ENCODE data around the gene CHN1.

The CHN1 gene

DNA sequence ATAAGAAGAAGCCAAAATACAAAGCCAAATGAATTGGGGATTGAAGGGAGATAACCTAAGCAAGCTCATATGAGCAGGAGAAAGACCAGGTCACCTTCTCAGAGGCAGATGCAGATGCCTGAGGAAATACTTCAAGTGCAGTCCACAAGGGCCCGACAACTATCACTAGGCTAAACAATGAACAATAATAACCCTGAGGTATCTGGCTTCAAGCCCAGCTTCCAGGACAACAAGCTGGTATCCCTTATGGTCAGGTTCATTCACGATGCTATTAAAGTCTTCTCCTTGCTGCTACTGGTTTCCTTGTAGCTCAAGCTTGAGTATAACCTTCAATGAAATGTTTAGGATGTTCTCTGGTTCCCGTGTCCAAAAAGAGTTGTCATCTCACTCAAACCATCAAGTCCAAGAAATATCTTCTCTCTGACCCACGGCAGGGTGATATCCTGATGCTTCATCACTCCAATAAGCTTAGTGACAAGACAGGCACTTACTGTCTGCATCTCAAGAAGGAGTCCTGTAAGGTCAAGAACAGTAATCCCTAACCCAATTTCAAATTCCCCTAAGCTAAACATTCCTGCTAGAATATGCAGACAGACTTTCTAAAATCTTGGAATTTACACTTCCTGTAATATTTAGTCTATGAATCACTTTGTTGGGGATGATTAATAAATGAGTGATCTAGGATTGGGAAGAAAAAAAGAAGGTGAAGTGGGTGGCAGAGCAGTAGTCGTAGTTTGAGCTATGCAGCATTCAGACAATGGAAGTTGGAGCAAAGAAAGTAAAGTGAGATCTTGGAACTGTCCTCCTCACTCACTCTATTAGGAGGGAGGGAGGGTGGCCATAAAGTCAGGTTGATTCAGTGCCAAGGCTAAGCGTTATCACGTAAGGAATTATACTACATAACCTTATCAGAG, 33.1 kb downstream of the CHN1 start:
- Mint-ChIP-seq H3K9me3 (no peaks in the 10 kb centered on the region), H3K27me3 (peaks cover 11% of the 10 kb centered on the region), H3K4me1 (ENCODE audit: low read depth) (peaks cover 10% of the 10 kb centered on the region), H3K27ac (no peak overlapping the region), H3K36me3 (ENCODE audit: low read depth) (no peaks in the 10 kb centered on the region), H3K4me3 (no peak overlapping the region)
- DNase-seq = no peak

DNA sequence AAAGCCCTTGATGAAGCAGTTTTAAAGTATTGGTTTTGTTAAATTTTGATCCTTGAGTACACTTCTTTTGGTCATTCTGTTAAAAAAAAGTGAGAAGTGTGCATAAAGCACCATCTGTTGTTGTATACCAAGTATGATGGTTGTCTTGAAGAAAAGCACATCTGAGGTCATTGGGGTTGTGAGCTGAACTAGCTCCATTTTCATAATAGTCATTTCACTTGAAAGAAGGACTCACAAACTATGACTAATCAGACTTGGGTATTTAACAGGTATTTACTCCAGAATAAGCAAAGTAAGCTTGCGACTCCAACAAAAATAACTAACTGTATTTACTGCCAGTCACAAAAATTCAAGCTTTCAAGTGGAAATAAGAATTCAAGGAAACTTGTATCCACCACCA, 35.1 kb downstream of the CHN1 start:
- H3K27me3 Mint-ChIP-seq = peaks cover 11% of the 10 kb centered on the region
- no peak overlapping the region for H3K4me3 Mint-ChIP-seq
- no peak overlapping the region for H3K27ac Mint-ChIP-seq
- H3K4me1 Mint-ChIP-seq (ENCODE audit: low read depth) = peaks cover 16% of the 10 kb centered on the region
- DNase-seq = no peak
- no peaks in the 10 kb centered on the region for H3K9me3 Mint-ChIP-seq
- H3K36me3 Mint-ChIP-seq (ENCODE audit: low read depth) = no peaks in the 10 kb centered on the region

- H3K4me1 Mint-ChIP-seq (ENCODE audit: low read depth) = peaks cover 16% of the 10 kb centered on the region
- DNase-seq = no peak
- H3K9me3 Mint-ChIP-seq = no peaks in the 10 kb centered on the region
- H3K27ac Mint-ChIP-seq = no peak overlapping the region
- H3K36me3 Mint-ChIP-seq (ENCODE audit: low read depth) = no peaks in the 10 kb centered on the region
- H3K27me3 Mint-ChIP-seq = peaks cover 11% of the 10 kb centered on the region
- H3K4me3 Mint-ChIP-seq = no peak overlapping the region
Measured at GRCh38 chr2:174969091-174969734, 36.0 kb downstream of the CHN1 start.

DNA sequence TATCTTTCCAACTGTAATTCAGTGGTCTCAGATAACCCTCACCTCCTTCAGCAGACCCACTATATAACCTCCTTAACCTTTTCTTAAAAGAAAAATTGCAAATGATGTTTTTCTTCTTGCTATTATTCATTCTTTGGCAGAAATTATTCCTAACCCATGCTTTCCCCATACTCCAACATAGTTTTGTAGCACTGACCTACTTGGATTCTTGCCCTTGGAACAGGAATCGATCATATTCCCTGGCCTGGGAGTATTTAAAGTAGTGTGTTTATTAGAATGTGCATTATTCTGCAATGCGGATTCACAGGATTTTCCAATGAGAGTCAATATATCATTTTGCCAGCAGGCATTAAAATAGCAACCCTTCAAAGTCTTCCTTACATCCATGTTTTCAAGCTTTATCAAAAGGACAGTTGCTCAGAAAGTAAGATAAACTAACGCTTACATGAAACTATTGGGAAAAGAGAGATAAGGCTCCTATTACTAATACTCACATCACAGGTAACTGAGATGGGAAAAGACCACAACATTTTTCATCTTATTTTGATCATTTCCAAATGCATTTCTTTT, 37.4 kb downstream of the CHN1 start:
- peaks cover 16% of the 10 kb centered on the region for H3K4me1 Mint-ChIP-seq (ENCODE audit: low read depth)
- peaks cover 9% of the 10 kb centered on the region for H3K27me3 Mint-ChIP-seq
- H3K36me3 Mint-ChIP-seq (ENCODE audit: low read depth) = no peaks in the 10 kb centered on the region
- no peaks in the 10 kb centered on the region for H3K9me3 Mint-ChIP-seq
- DNase-seq = no peak
- H3K27ac Mint-ChIP-seq = no peak overlapping the region
- H3K4me3 Mint-ChIP-seq = no peak overlapping the region

DNA sequence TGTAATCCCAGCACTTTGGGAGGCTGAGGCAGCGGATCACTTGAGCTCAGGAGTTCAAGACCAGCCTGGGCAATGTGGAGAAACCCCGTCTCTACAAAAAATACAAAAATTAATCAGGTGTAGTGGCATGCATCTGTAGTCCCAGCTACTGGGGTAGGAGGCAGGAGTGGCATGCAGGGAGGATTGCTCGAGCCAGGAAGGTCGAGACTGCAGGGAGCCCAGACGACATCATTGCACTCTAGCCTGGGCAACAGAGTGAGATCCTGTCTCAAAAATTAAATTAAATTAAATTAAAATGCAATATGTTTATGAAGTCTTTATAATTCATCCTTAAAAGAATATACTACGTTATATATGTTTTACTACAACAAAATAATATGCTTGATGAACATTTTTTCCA, 38.1 kb downstream of the CHN1 start:
- H3K27ac Mint-ChIP-seq = no peak overlapping the region
- no peak for DNase-seq

GRCh38 chr2:174965992-174966744, 39.0 kb downstream of the CHN1 start:
- H3K4me3 Mint-ChIP-seq = no peak overlapping the region
- H3K36me3 Mint-ChIP-seq (ENCODE audit: low read depth) = no peaks in the 10 kb centered on the region
- H3K4me1 Mint-ChIP-seq (ENCODE audit: low read depth) = peaks cover 16% of the 10 kb centered on the region
- H3K27me3 Mint-ChIP-seq = peaks cover 4% of the 10 kb centered on the region
- no peaks in the 10 kb centered on the region for H3K9me3 Mint-ChIP-seq
- no peak overlapping the region for H3K27ac Mint-ChIP-seq
- no peak for DNase-seq

More for the DNA sequence above, 38.1 kb downstream of the CHN1 start:
- H3K27me3 Mint-ChIP-seq = peaks cover 5% of the 10 kb centered on the region
- peaks cover 16% of the 10 kb centered on the region for H3K4me1 Mint-ChIP-seq (ENCODE audit: low read depth)
- no peaks in the 10 kb centered on the region for H3K9me3 Mint-ChIP-seq
- no peak overlapping the region for H3K4me3 Mint-ChIP-seq
- H3K36me3 Mint-ChIP-seq (ENCODE audit: low read depth) = no peaks in the 10 kb centered on the region

DNA sequence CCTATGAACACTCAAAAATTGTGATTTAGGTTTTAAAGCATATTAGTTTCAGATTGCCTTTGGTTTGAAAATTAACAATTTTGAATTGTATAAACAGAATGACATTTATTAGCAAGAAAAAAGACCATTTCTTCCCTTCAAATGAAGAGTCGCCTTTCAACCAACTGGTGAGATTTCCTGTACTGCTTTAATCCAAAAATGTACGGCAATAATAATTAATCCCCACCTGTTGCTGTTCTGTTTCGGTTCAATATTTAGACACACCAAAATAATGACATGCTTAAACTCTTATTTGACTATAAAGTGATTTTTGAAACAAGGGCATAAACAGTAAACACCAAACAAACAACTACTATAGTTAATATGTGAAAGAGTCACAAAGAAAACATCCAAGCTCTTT, 39.6 kb downstream of the CHN1 start:
- DNase-seq = no peak
- H3K36me3 Mint-ChIP-seq (ENCODE audit: low read depth) = no peaks in the 10 kb centered on the region
- no peak overlapping the region for H3K4me3 Mint-ChIP-seq
- H3K27me3 Mint-ChIP-seq = peaks cover 4% of the 10 kb centered on the region
- no peak overlapping the region for H3K27ac Mint-ChIP-seq
- H3K4me1 Mint-ChIP-seq (ENCODE audit: low read depth) = peaks cover 19% of the 10 kb centered on the region
- H3K9me3 Mint-ChIP-seq = no peaks in the 10 kb centered on the region

DNA sequence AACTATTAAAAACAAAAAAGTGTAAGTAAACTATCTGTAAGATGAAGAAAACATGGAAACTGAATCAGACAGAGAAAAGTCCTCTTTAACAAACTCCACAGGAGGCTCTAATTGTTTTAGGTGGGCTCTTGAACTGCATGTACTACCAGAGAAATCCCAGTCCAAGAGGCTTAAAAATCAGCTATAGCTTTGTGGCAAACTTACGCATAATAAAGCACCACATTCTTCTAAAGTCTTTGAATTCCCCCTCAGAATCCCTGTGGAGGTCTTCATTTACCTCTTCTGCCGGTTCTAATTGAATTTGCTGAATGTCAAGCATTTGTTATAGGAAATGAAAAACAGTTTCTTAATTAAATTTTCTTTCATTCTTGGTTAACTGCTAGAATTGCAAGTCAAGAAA, 40.8 kb downstream of the CHN1 start:
- Mint-ChIP-seq H3K27ac (no peak overlapping the region), H3K4me1 (ENCODE audit: low read depth) (peaks cover 18% of the 10 kb centered on the region)
- no peak for DNase-seq

GRCh38 chr2:174963437-174964400, 41.5 kb downstream of the CHN1 start:
- no peak overlapping the region for H3K4me3 Mint-ChIP-seq
- no peak for DNase-seq
- no peaks in the 10 kb centered on the region for H3K27me3 Mint-ChIP-seq
- no peaks in the 10 kb centered on the region for H3K36me3 Mint-ChIP-seq (ENCODE audit: low read depth)
- H3K27ac Mint-ChIP-seq = no peak overlapping the region
- no peaks in the 10 kb centered on the region for H3K9me3 Mint-ChIP-seq
- peaks cover 13% of the 10 kb centered on the region for H3K4me1 Mint-ChIP-seq (ENCODE audit: low read depth)

More for the DNA sequence above, 40.8 kb downstream of the CHN1 start:
- no peak overlapping the region for H3K4me3 Mint-ChIP-seq
- no peaks in the 10 kb centered on the region for H3K9me3 Mint-ChIP-seq
- peaks cover 4% of the 10 kb centered on the region for H3K27me3 Mint-ChIP-seq
- H3K36me3 Mint-ChIP-seq (ENCODE audit: low read depth) = no peaks in the 10 kb centered on the region

GRCh38 chr2:174959787-174960186, 45.4 kb downstream of the CHN1 start:
- no peaks in the 10 kb centered on the region for H3K27me3 Mint-ChIP-seq
- no peak overlapping the region for H3K27ac Mint-ChIP-seq
- peaks cover 2% of the 10 kb centered on the region for H3K4me1 Mint-ChIP-seq (ENCODE audit: low read depth)
- DNase-seq = no peak
- no peaks in the 10 kb centered on the region for H3K36me3 Mint-ChIP-seq (ENCODE audit: low read depth)
- H3K4me3 Mint-ChIP-seq = no peak overlapping the region
- H3K9me3 Mint-ChIP-seq = no peaks in the 10 kb centered on the region

DNA sequence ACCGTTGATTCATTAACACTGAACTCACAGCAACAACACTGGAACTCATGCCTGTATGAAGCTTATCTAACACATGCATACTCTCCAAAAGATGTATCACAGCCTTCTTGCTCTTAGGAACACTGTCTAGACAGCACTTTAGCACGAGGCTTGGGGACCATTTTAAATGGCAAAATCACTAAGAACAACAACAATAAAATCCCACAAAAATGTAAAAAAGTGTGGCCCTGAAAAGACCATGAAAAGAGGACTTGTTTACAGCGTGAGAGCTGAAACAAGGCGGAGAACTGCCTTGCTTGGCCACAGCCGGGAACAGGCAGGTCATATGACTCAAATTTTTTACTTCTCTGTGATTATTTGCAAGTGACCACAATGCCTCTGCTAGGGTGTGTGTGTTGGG, 48.1 kb downstream of the CHN1 start:
- Mint-ChIP-seq H3K4me1 (ENCODE audit: low read depth) (peaks cover 2% of the 10 kb centered on the region), H3K27ac (no peak overlapping the region), H3K4me3 (no peak overlapping the region), H3K36me3 (ENCODE audit: low read depth) (no peaks in the 10 kb centered on the region), H3K9me3 (no peaks in the 10 kb centered on the region), H3K27me3 (peaks cover 9% of the 10 kb centered on the region)
- DNase-seq = no peak

DNA sequence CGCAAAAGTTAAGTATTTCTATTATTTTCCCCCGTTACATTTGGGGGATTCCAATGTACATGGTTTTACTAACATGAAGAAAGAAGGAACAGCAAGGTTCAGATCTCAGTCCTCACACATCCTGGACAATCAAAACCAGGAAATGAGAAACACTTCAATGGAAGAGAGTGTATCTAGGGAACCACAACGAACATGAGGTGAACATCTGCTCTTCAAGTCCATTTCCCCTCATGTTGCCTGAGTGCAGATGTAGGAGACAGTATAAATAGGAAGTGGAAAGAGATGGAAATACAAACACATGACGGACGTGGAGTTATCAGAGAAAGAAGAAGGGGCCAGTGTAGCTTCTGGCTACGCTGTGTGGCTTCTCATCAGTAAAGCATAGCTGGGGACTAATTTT, 52.6 kb downstream of the CHN1 start:
- H3K4me1 Mint-ChIP-seq (ENCODE audit: low read depth) = no peaks in the 10 kb centered on the region
- no peaks in the 10 kb centered on the region for H3K36me3 Mint-ChIP-seq (ENCODE audit: low read depth)
- no peaks in the 10 kb centered on the region for H3K9me3 Mint-ChIP-seq
- H3K4me3 Mint-ChIP-seq = no peak overlapping the region
- DNase-seq = no peak
- no peak overlapping the region for H3K27ac Mint-ChIP-seq
- H3K27me3 Mint-ChIP-seq = peaks cover 9% of the 10 kb centered on the region

GRCh38 chr2:174951745-174952144, 53.4 kb downstream of the CHN1 start:
- Mint-ChIP-seq H3K27me3 (peaks cover 9% of the 10 kb centered on the region), H3K27ac (no peak overlapping the region), H3K4me3 (no peak overlapping the region), H3K36me3 (ENCODE audit: low read depth) (no peaks in the 10 kb centered on the region), H3K9me3 (no peaks in the 10 kb centered on the region), H3K4me1 (ENCODE audit: low read depth) (peaks cover 2% of the 10 kb centered on the region)
- no peak for DNase-seq

All from activated T-cell treated with anti-CD3 and anti-CD28 coated beads, Interleukin-2, amount 50 U/mL, for 24 hours (primary cell).